Central memory CD8-positive, alpha-beta T cell (primary cell): ENCODE data around the gene SPEG.

Experiments used
- ATAC-seq: fragments of 150-1000 bp; cut with Tn5 transposase; replicated peaks from 2 replicates; pipeline ENCODE4 v1.10.0; 2022; ENCODE audit warnings: mild to moderate bottlenecking, moderate FRiP score, moderate number of reproducible peaks; ENCODE audit not compliant: poor library complexity, severe bottlenecking; ENCODE audit errors: extremely low read depth
- DNase-seq, 2 donors: peaks; one replicate each; pipeline ENCODE4 v3.0.0; 2021; ENCODE audit warnings: low spot score in 2 of 2
- H3K27ac Mint-ChIP-seq: one replicate; pipeline ENCODE4 v1.8.0; 2022; ENCODE audit warnings: low read depth, mild to moderate bottlenecking, moderate library complexity, mixed read lengths
- H3K27me3 Mint-ChIP-seq: one replicate; pipeline ENCODE4 v1.8.0; 2022; ENCODE audit warnings: mixed read lengths
- H3K36me3 Mint-ChIP-seq: one replicate; pipeline ENCODE4 v1.8.0; 2022; ENCODE audit warnings: mild to moderate bottlenecking, moderate library complexity, mixed read lengths; ENCODE audit not compliant: insufficient read depth
- H3K4me1 Mint-ChIP-seq: one replicate; pipeline ENCODE4 v1.8.0; 2022; ENCODE audit warnings: mixed read lengths
- H3K4me3 Mint-ChIP-seq: one replicate; pipeline ENCODE4 v1.8.0; 2022; ENCODE audit warnings: mild to moderate bottlenecking, moderate library complexity, mixed read lengths
- H3K9me3 Mint-ChIP-seq: one replicate; pipeline ENCODE4 v1.8.0; 2022; ENCODE audit warnings: mixed read lengths

SPEG gene

DNA sequence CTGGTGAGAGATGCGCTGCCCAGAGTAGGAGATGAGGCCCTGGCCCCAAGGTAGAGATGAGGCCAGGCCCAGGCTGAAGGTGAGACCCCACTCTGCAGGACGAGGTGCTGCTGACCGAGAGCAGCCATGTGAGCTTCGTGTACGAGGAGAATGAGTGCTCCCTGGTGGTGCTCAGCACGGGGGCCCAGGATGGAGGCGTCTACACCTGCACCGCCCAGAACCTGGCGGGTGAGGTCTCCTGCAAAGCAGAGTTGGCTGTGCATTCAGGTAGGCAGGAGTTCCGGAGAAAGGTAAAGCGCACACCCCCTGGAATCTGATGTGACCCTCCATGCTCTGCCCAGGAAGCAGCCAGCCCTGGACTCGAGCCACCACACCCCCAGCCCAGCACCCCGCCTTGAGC lies 42.5 kb downstream of the SPEG start:
- Mint-ChIP-seq H3K4me1 (no peaks in the 10 kb centered on the region), H3K9me3 (no peaks in the 10 kb centered on the region), H3K27ac (no peak overlapping the region), H3K36me3 (no peaks in the 10 kb centered on the region), H3K27me3 (peaks cover 37% of the 10 kb centered on the region), H3K4me3 (no peak overlapping the region)
- ATAC-seq = no peak
- no peak for DNase-seq

- H3K9me3 Mint-ChIP-seq = no peaks in the 10 kb centered on the region
- no peaks in the 10 kb centered on the region for H3K36me3 Mint-ChIP-seq
- peaks cover 43% of the 10 kb centered on the region for H3K27me3 Mint-ChIP-seq
- no peaks in the 10 kb centered on the region for H3K4me1 Mint-ChIP-seq
- ATAC-seq (no peak), DNase-seq (no peak)
- H3K27ac Mint-ChIP-seq = no peak overlapping the region
- H3K4me3 Mint-ChIP-seq = no peak overlapping the region
Observed at GRCh38 chr2:219477815-219478214, 43.2 kb downstream of the SPEG start.

DNA sequence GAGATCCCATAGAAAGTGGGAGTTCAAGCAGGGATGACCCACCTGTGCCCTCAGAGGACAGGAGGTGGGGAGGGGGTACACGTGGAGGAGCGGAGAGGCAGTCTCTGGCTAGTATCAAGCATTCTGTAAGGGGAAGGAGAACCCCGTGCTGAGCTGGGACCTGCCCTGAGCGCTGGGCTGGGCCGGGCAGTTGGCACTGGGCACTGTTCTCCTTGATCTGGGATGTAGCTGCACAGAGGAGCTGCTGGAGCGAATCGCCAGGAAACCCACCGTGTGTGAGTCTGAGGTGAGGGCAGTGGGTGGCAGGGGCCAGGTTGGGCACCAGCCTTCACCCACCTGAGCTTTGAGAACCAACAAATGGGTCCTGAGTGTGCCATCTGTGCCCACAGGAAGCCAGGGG lies 44.3 kb downstream of the SPEG start:
- Mint-ChIP-seq H3K4me3 (no peak overlapping the region), H3K27me3 (peaks cover 40% of the 10 kb centered on the region), H3K4me1 (no peaks in the 10 kb centered on the region), H3K27ac (no peak overlapping the region), H3K36me3 (no peaks in the 10 kb centered on the region), H3K9me3 (no peaks in the 10 kb centered on the region)
- ATAC-seq (no peak), DNase-seq (no peak)

- H3K36me3 Mint-ChIP-seq = no peaks in the 10 kb centered on the region
- H3K4me1 Mint-ChIP-seq = no peaks in the 10 kb centered on the region
- no peak overlapping the region for H3K4me3 Mint-ChIP-seq
- H3K27ac Mint-ChIP-seq = no peak overlapping the region
- DNase-seq (no peak), ATAC-seq (no peak)
- H3K9me3 Mint-ChIP-seq = no peaks in the 10 kb centered on the region
- peaks cover 38% of the 10 kb centered on the region for H3K27me3 Mint-ChIP-seq
Observed at GRCh38 chr2:219480004-219480403, 45.4 kb downstream of the SPEG start.

DNA sequence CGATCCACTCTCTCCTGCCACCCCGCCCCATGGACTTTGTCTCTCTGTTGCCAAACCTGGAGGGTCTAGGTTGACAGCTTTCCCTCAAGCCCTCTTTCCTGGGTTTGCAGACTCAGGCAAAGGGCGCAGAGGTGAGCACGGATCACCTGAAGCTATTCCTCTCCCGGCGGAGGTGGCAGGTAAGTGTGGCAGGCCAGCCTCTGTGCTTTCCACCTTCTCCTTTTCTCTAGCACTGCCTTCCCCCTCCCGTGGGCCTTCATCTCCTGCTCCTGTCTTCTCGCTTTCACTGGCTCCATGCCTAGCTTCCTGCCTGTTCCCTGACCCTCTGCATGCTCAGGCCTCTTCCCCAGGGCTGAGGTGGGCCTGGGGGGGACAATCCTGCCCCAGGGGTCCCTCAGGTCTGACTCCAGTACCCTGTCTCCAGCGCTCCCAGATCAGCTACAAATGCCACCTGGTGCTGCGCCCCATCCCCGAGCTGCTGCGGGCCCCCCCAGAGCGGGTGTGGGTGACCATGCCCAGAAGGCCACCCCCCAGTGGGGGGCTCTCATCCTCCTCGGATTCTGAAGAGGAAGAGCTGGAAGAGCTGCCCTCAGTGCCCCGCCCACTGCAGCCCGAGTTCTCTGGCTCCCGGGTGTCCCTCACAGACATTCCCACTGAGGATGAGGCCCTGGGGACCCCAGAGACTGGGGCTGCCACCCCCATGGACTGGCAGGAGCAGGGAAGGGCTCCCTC lies 48.2 kb downstream of the SPEG start:
- Mint-ChIP-seq H3K4me3 (no peak overlapping the region), H3K27me3 (peaks cover 57% of the 10 kb centered on the region), H3K27ac (no peak overlapping the region), H3K36me3 (no peaks in the 10 kb centered on the region), H3K4me1 (no peaks in the 10 kb centered on the region), H3K9me3 (no peaks in the 10 kb centered on the region)
- DNase-seq (no peak), ATAC-seq (no peak)

- peaks cover 65% of the 10 kb centered on the region for H3K27me3 Mint-ChIP-seq
- ATAC-seq = peak; percentile 11
- no peaks in the 10 kb centered on the region for H3K36me3 Mint-ChIP-seq
- no peak overlapping the region for H3K27ac Mint-ChIP-seq
- no peaks in the 10 kb centered on the region for H3K9me3 Mint-ChIP-seq
- no peaks in the 10 kb centered on the region for H3K4me1 Mint-ChIP-seq
- peak overlapping the region; percentile 63 for H3K4me3 Mint-ChIP-seq
- DNase-seq = no peak
Observed at GRCh38 chr2:219483451-219484342, 49.1 kb downstream of the SPEG start.

DNA sequence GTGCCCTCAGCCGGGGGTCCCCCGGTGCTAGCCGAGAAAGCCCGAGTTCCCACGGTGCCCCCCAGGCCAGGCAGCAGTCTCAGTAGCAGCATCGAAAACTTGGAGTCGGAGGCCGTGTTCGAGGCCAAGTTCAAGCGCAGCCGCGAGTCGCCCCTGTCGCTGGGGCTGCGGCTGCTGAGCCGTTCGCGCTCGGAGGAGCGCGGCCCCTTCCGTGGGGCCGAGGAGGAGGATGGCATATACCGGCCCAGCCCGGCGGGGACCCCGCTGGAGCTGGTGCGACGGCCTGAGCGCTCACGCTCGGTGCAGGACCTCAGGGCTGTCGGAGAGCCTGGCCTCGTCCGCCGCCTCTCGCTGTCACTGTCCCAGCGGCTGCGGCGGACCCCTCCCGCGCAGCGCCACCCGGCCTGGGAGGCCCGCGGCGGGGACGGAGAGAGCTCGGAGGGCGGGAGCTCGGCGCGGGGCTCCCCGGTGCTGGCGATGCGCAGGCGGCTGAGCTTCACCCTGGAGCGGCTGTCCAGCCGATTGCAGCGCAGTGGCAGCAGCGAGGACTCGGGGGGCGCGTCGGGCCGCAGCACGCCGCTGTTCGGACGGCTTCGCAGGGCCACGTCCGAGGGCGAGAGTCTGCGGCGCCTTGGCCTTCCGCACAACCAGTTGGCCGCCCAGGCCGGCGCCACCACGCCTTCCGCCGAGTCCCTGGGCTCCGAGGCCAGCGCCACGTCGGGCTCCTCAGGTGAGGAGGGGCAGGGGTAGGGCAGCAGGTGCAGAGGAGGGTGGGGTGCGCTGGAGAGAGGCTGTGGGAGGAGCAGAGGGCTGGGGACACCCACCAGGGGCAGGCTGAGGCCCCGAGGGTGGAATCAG lies 49.9 kb downstream of the SPEG start:
- no peaks in the 10 kb centered on the region for H3K36me3 Mint-ChIP-seq
- no peaks in the 10 kb centered on the region for H3K4me1 Mint-ChIP-seq
- H3K9me3 Mint-ChIP-seq = no peaks in the 10 kb centered on the region
- no peak overlapping the region for H3K27ac Mint-ChIP-seq
- peak overlapping the region; percentile 63 for H3K4me3 Mint-ChIP-seq
- DNase-seq = no peak
- H3K27me3 Mint-ChIP-seq = peaks cover 74% of the 10 kb centered on the region
- peak; percentile 26 for ATAC-seq

GRCh38 chr2:219485201-219485580 lies 50.5 kb downstream of the SPEG start:
- H3K4me1 Mint-ChIP-seq = no peaks in the 10 kb centered on the region
- no peak overlapping the region for H3K4me3 Mint-ChIP-seq
- DNase-seq (no peak), ATAC-seq (no peak)
- H3K9me3 Mint-ChIP-seq = no peaks in the 10 kb centered on the region
- peaks cover 78% of the 10 kb centered on the region for H3K27me3 Mint-ChIP-seq
- no peak overlapping the region for H3K27ac Mint-ChIP-seq
- H3K36me3 Mint-ChIP-seq = no peaks in the 10 kb centered on the region

GRCh38 chr2:219486380-219486959 lies 51.8 kb downstream of the SPEG start:
- no peak for ATAC-seq
- H3K27me3 Mint-ChIP-seq = peaks cover 76% of the 10 kb centered on the region

GRCh38 chr2:219488149-219488843 lies 53.7 kb downstream of the SPEG start:
- no peak overlapping the region for H3K27ac Mint-ChIP-seq
- ATAC-seq (no peak), DNase-seq (no peak)
- no peaks in the 10 kb centered on the region for H3K4me1 Mint-ChIP-seq
- peaks cover 78% of the 10 kb centered on the region for H3K27me3 Mint-ChIP-seq
- H3K9me3 Mint-ChIP-seq = no peaks in the 10 kb centered on the region
- H3K4me3 Mint-ChIP-seq = no peak overlapping the region
- H3K36me3 Mint-ChIP-seq = peaks cover 2% of the 10 kb centered on the region

More at GRCh38 chr2:219486380-219486959, 51.8 kb downstream of the SPEG start:
- H3K36me3 Mint-ChIP-seq = no peaks in the 10 kb centered on the region
- H3K4me1 Mint-ChIP-seq = no peaks in the 10 kb centered on the region
- DNase-seq = no peak
- H3K4me3 Mint-ChIP-seq = no peak overlapping the region
- H3K9me3 Mint-ChIP-seq = no peaks in the 10 kb centered on the region
- H3K27ac Mint-ChIP-seq = no peak overlapping the region

DNA sequence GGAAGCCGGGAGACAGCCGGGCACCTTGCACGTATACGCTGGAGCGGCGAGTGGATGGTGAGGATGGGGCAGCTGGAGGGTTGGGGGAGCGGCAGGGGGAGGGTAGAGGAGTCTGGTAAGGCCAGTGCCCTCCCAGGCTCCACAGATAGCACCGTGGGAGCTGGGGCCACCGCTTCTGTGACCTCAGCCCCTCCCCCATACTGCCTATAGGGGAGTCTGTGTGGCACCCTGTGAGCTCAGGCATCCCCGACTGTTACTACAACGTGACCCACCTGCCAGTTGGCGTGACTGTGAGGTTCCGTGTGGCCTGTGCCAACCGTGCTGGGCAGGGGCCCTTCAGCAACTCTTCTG lies 54.2 kb downstream of the SPEG start:
- Mint-ChIP-seq H3K36me3 (peaks cover 2% of the 10 kb centered on the region), H3K9me3 (no peaks in the 10 kb centered on the region), H3K27me3 (peaks cover 83% of the 10 kb centered on the region), H3K4me1 (no peaks in the 10 kb centered on the region), H3K27ac (no peak overlapping the region), H3K4me3 (no peak overlapping the region)
- ATAC-seq (no peak), DNase-seq (no peak)

GRCh38 chr2:219489315-219489714 lies 54.7 kb downstream of the SPEG start:
- ATAC-seq (no peak), DNase-seq (no peak)
- Mint-ChIP-seq H3K9me3 (no peaks in the 10 kb centered on the region), H3K36me3 (peaks cover 2% of the 10 kb centered on the region), H3K27me3 (peaks cover 88% of the 10 kb centered on the region), H3K27ac (no peak overlapping the region), H3K4me1 (no peaks in the 10 kb centered on the region), H3K4me3 (no peak overlapping the region)
